ENCODE measurements around the gene LLCFC1.
A peak's percentile ranks its signal among the peaks of the same experiment; 100 is the strongest.

LLCFC1 gene

GRCh38 chr7:142906643-142907042, 32.6 kb upstream of the LLCFC1 start:
- H3K4me2 ChIP-seq (ENCODE audit: insufficient read depth, low read length) = no peak overlapping the region
- TF ChIP-seq, protein P1, sequence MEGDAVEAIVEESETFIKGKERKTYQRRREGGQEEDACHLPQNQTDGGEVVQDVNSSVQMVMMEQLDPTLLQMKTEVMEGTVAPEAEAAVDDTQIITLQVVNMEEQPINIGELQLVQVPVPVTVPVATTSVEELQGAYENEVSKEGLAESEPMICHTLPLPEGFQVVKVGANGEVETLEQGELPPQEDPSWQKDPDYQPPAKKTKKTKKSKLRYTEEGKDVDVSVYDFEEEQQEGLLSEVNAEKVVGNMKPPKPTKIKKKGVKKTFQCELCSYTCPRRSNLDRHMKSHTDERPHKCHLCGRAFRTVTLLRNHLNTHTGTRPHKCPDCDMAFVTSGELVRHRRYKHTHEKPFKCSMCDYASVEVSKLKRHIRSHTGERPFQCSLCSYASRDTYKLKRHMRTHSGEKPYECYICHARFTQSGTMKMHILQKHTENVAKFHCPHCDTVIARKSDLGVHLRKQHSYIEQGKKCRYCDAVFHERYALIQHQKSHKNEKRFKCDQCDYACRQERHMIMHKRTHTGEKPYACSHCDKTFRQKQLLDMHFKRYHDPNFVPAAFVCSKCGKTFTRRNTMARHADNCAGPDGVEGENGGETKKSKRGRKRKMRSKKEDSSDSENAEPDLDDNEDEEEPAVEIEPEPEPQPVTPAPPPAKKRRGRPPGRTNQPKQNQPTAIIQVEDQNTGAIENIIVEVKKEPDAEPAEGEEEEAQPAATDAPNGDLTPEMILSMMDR (IDR thresholded peaks at IDR 0.05; ENCODE audit: borderline replicate concordance, extremely low read depth, low read length, poor library complexity, severe bottlenecking) = no peak
- TF ChIP-seq EZH2 (IDR thresholded peaks at IDR 0.05; ENCODE audit: borderline replicate concordance, low read depth, low read length, severe bottlenecking) = no peak

GRCh38 chr7:142908290-142908689, 31.0 kb upstream of the LLCFC1 start:
- Histone ChIP-seq H3K27me3 (ENCODE audit: insufficient read depth, low read length, poor library complexity) (peaks cover 2% of the 10 kb centered on the region), H3K4me1 (ENCODE audit: insufficient read depth, low read length) (no peaks in the 10 kb centered on the region), H4K20me1 (ENCODE audit: insufficient read depth, low read length) (no peaks in the 10 kb centered on the region), H3K9me3 (ENCODE audit: insufficient read depth, low read length, severe bottlenecking) (peaks cover 24% of the 10 kb centered on the region), H3K4me3 (ENCODE audit: low read depth in 1 of 2, low read length in 2 of 2) (no peak overlapping the region), H2AFZ (ENCODE audit: low read depth, low read length) (no peak overlapping the region), H3K4me2 (ENCODE audit: insufficient read depth, low read length) (no peak overlapping the region), H3K9ac (ENCODE audit: low read depth, low read length) (no peak overlapping the region), H3K36me3 (ENCODE audit: insufficient read depth, low read length) (no peaks in the 10 kb centered on the region), H3K27ac (ENCODE audit: low read length) (no peak overlapping the region), H3K79me2 (ENCODE audit: insufficient read depth, low read length) (no peaks in the 10 kb centered on the region)
- ATAC-seq (ENCODE audit: insufficient read depth, low read depth) = no peak
- DNase-seq = no peak
- no peak for TF ChIP-seq EZH2 (IDR thresholded peaks at IDR 0.05; ENCODE audit: borderline replicate concordance, low read depth, low read length, severe bottlenecking)
- TF ChIP-seq, protein P1 (IDR thresholded peaks at IDR 0.05; ENCODE audit: borderline replicate concordance, extremely low read depth, low read length, poor library complexity, severe bottlenecking) = no peak

More at GRCh38 chr7:142906643-142907042, 32.6 kb upstream of the LLCFC1 start:
- Histone ChIP-seq H2AFZ (ENCODE audit: low read depth, low read length) (no peak overlapping the region), H3K27me3 (ENCODE audit: insufficient read depth, low read length, poor library complexity) (peaks cover 2% of the 10 kb centered on the region), H3K36me3 (ENCODE audit: insufficient read depth, low read length) (no peaks in the 10 kb centered on the region), H3K79me2 (ENCODE audit: insufficient read depth, low read length) (no peaks in the 10 kb centered on the region), H3K9ac (ENCODE audit: low read depth, low read length) (no peak overlapping the region), H3K4me1 (ENCODE audit: insufficient read depth, low read length) (no peaks in the 10 kb centered on the region), H3K27ac (ENCODE audit: low read length) (no peak overlapping the region), H3K9me3 (ENCODE audit: insufficient read depth, low read length, severe bottlenecking) (peaks cover 24% of the 10 kb centered on the region), H4K20me1 (ENCODE audit: insufficient read depth, low read length) (no peaks in the 10 kb centered on the region), H3K4me3 (ENCODE audit: low read depth in 1 of 2, low read length in 2 of 2) (no peak overlapping the region)
- no peak for ATAC-seq (ENCODE audit: insufficient read depth, low read depth)
- DNase-seq = no peak

DNA sequence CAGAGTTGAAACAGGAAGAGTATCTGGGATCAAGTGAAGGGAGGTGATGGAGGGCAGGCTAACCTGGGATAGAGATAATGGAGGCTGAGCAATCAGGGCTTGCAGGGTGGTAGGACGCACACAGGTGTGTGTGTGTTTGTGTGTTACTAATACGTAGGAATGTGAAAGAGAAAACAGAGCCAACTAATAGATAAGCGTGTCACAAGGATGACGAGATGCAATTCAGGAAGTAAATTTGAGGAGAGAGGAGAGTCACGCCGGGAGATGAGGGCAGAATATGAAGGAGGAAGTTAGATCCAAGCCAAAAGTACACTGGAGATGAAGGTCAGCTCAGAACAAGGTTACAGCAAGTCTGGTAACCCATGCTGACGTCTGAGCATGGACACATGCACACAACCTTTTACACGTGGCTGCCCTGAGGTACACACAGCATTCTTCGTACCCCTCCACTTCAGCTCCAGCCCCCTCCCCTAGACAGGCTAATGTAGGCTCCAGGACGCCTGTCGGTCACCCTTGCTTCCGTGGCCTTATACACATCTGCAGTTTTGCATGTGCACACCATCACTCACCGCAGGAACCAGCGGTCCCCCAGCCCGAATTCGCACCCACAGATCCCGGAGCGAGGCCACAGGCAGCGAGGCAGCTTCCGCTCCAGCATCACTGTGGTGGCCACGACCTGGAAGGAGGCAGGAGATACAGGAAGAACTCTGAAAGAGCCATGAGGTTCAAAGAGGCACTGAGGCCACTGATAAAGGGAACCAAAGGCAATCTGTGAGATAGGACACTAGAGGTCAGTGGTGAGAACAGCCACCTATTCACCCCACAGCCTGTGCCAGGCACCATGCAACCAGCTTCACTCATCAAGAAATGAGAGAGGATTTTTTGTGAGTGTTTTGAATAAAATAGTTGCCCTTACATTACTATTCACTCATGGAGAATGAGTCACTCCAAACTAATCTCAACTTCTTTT, 30.1 kb upstream of the LLCFC1 start:
- no peak overlapping the region for H3K4me3 ChIP-seq (ENCODE audit: low read depth in 1 of 2, low read length in 2 of 2)
- H3K9ac ChIP-seq (ENCODE audit: low read depth, low read length) = no peak overlapping the region
- H3K79me2 ChIP-seq (ENCODE audit: insufficient read depth, low read length) = no peaks in the 10 kb centered on the region
- no peak for DNase-seq
- H2AFZ ChIP-seq (ENCODE audit: low read depth, low read length) = no peak overlapping the region
- peaks cover 20% of the 10 kb centered on the region for H3K9me3 ChIP-seq (ENCODE audit: insufficient read depth, low read length, severe bottlenecking)
- no peak overlapping the region for H3K4me2 ChIP-seq (ENCODE audit: insufficient read depth, low read length)
- H3K36me3 ChIP-seq (ENCODE audit: insufficient read depth, low read length) = no peaks in the 10 kb centered on the region
- TF ChIP-seq, protein P1 (IDR thresholded peaks at IDR 0.05; ENCODE audit: borderline replicate concordance, extremely low read depth, low read length, poor library complexity, severe bottlenecking) = peak; percentile 38
- no peak for TF ChIP-seq EZH2 (IDR thresholded peaks at IDR 0.05; ENCODE audit: borderline replicate concordance, low read depth, low read length, severe bottlenecking)
- no peak overlapping the region for H3K27ac ChIP-seq (ENCODE audit: low read length)
- peak; percentile 79 for ATAC-seq (ENCODE audit: insufficient read depth, low read depth)
- H3K27me3 ChIP-seq (ENCODE audit: insufficient read depth, low read length, poor library complexity) = peaks cover 2% of the 10 kb centered on the region
- no peaks in the 10 kb centered on the region for H4K20me1 ChIP-seq (ENCODE audit: insufficient read depth, low read length)
- no peaks in the 10 kb centered on the region for H3K4me1 ChIP-seq (ENCODE audit: insufficient read depth, low read length)

Measured in DND-41 (cell line).